Body of pancreas (tissue), 4 donors: ENCODE results near the gene COL6A3.

Experiments used
- CTCF ChIP-seq, 7 experiments: fragments of 450-650 bp in 4 of 7; fragments of 200-600 bp in 3 of 7; sonication (generic) in 3 of 7; IDR thresholded peaks; one replicate each; pipeline ENCODE4 v1.5.1; 2016 to 2019; ENCODE audit warnings: antibody characterized with exemption in 7 of 7
- POLR2A ChIP-seq, 3 donors: fragments of 450-650 bp; IDR thresholded peaks; one replicate each; pipeline ENCODE4 v1.6.1; 2016; ENCODE audit warnings: antibody characterized with exemption in 3 of 3, mild to moderate bottlenecking in 2 of 3

GRCh38 chr2:237430861-237431260, 16.9 kb upstream of the COL6A3 start:
- TF ChIP-seq CTCF (IDR thresholded peaks at IDR 0.05) (no peak), POLR2A (IDR thresholded peaks at IDR 0.05) (no peak)
